CD4-positive, alpha-beta memory T cell (primary cell): ENCODE data around the gene ABCC3. TPM values are rescaled to one million over a fixed set of nuclear protein-coding genes. Genes with fewer than 3 reads are reported as not detected.

Experiments used
- CTCF ChIA-PET: fragments of 350-600 bp; sonication (Branson Sonifier 250); formaldehyde crosslinking; loops from one replicate; lab custom pipeline; 2021; ENCODE audit warnings: inconsistent platforms; ENCODE audit not compliant: partially characterized antibody; lab: Charles Lee
- POLR2A ChIA-PET: fragments of 350-600 bp; sonication (Branson Sonifier 250); formaldehyde crosslinking; loops from one replicate; lab custom pipeline; 2021; ENCODE audit not compliant: partially characterized antibody; lab: Charles Lee
- DNase-seq, 5 donors: peaks; one replicate each; pipeline versions ENCODE4 v3.0.0 to v3.0.0-alpha.2; 2020 to 2022; ENCODE audit warnings: mixed read lengths in 1 of 5
- H3K27ac ChIP-seq: one replicate; pipeline ENCODE4 v1.7.0; 2013; ENCODE audit warnings: low read depth, low read length
- H3K27me3 ChIP-seq: 2 replicates; pipeline ENCODE4 v1.7.0; 2013; ENCODE audit warnings: mild to moderate bottlenecking, low read length, moderate library complexity; ENCODE audit not compliant: insufficient read depth
- H3K36me3 ChIP-seq: 2 replicates; pipeline ENCODE4 v1.7.0; 2013; ENCODE audit warnings: mild to moderate bottlenecking, low read length, moderate library complexity; ENCODE audit not compliant: insufficient read depth
- H3K4me1 ChIP-seq: 2 replicates; pipeline ENCODE4 v1.7.0; 2013; ENCODE audit warnings: mild to moderate bottlenecking, low read length, moderate library complexity; ENCODE audit not compliant: insufficient read depth
- H3K4me3 ChIP-seq, 2 donors: one replicate each; pipeline ENCODE4 v1.7.0; 2013; ENCODE audit warnings: low read length in 2 of 2, mild to moderate bottlenecking in 1 of 2
- H3K9me3 ChIP-seq, 2 donors: one replicate each; pipeline ENCODE4 v1.7.0; 2013; ENCODE audit warnings: low read length in 2 of 2, control low read depth in 1 of 2; ENCODE audit not compliant: control insufficient read depth in 1 of 2
- H3K27ac Mint-ChIP-seq, 7 donors: one replicate each; pipeline ENCODE4 v1.8.0; 2020 to 2021; ENCODE audit warnings: mixed read lengths in 7 of 7, mild to moderate bottlenecking in 6 of 7, inconsistent platforms in 3 of 7, moderate library complexity in 3 of 7
- H3K27me3 Mint-ChIP-seq, 2 donors: one replicate each; pipeline ENCODE4 v1.8.0; 2020 to 2021; ENCODE audit warnings: mixed read lengths in 2 of 2
- H3K36me3 Mint-ChIP-seq, 2 donors: one replicate each; pipeline ENCODE4 v1.8.0; 2020 to 2021; ENCODE audit warnings: mixed read lengths in 2 of 2, inconsistent platforms in 1 of 2, mild to moderate bottlenecking in 1 of 2
- H3K4me1 Mint-ChIP-seq, 4 donors: one replicate each; pipeline ENCODE4 v1.8.0; 2020 to 2021; ENCODE audit warnings: mixed read lengths in 4 of 4, mild to moderate bottlenecking in 1 of 4
- H3K4me3 Mint-ChIP-seq, 8 donors: one replicate each; pipeline ENCODE4 v1.8.0; 2020 to 2021; ENCODE audit warnings: mixed read lengths in 8 of 8, mild to moderate bottlenecking in 7 of 8, moderate library complexity in 6 of 8, inconsistent platforms in 3 of 8
- H3K9me3 Mint-ChIP-seq, 8 donors: one replicate each; pipeline ENCODE4 v1.8.0; 2020 to 2021; ENCODE audit warnings: mixed read lengths in 8 of 8, mild to moderate bottlenecking in 5 of 8, inconsistent platforms in 3 of 8, moderate library complexity in 1 of 8
- intact Hi-C: fragments of 100-400 bp; cut with micrococcal nuclease; formaldehyde crosslinking; loops from one replicate; pipeline ENCODE4 v1.15.1; 2023
- polyA plus RNA-seq, 2 donors: library from polyadenylated mRNA; unstranded; fragments of 300-500 nt; fragmentation: Illumina TruSeq; gene quantifications; one replicate each; pipeline ENCODE4 v1.2.3, GENCODE V29; 2021
- total RNA-seq, 2 experiments: library from RNA; stranded (reverse); gene quantifications; one replicate each; pipeline ENCODE4 v1.2.3, GENCODE V29; 2021

The ABCC3 gene
- total and polyA plus RNA-seq, 4 experiments from 2014 or later, result 0.86 to 1.6 TPM; not detected in 2

GRCh38 chr17:50615828-50616227 is 18.9 kb upstream of the ABCC3 start:
- DNase-seq, result no peak
- no peak overlapping the region for H3K4me3 Mint-ChIP-seq
- no peaks in the 10 kb centered on the region for H3K27me3 ChIP-seq
- H3K36me3 Mint-ChIP-seq, result no peaks in the 10 kb centered on the region
- intact Hi-C loops, result no loop called here
- ChIA-PET POLR2A (no interaction called here), CTCF (no interaction called here)
- no peak overlapping the region for H3K27ac ChIP-seq
- no peaks in the 10 kb centered on the region for H3K36me3 ChIP-seq
- H3K27me3 Mint-ChIP-seq, result peaks cover 3 to 8% of the 10 kb centered on the region in 2 donors
- no peaks in the 10 kb centered on the region for H3K9me3 Mint-ChIP-seq
- H3K4me3 ChIP-seq, result no peak overlapping the region
- no peaks in the 10 kb centered on the region for H3K4me1 ChIP-seq
- H3K9me3 ChIP-seq, result no peaks in the 10 kb centered on the region
- H3K4me1 Mint-ChIP-seq, result peaks cover 4 to 12% (median 5%) of the 10 kb centered on the region in 4 donors
- no peak overlapping the region for H3K27ac Mint-ChIP-seq

- H3K4me3 Mint-ChIP-seq, result no peak overlapping the region
- H3K27me3 Mint-ChIP-seq, result peaks cover 4 to 10% of the 10 kb centered on the region in 2 donors
- no peaks in the 10 kb centered on the region for H3K4me1 ChIP-seq
- CTCF ChIA-PET, result interaction anchor here (2.9 kb wide), 1 partner anchor 9 kb away, joined by 10 read pairs; no protein-coding TSS in a partner anchor
- no peaks in the 10 kb centered on the region for H3K27me3 ChIP-seq
- intact Hi-C loops, result no loop called here
- no peaks in the 10 kb centered on the region for H3K9me3 ChIP-seq
- H3K36me3 Mint-ChIP-seq, result no peaks in the 10 kb centered on the region
- no peak overlapping the region for H3K27ac Mint-ChIP-seq
- no peak overlapping the region for H3K4me3 ChIP-seq
- POLR2A ChIA-PET, result no interaction called here
- no peak for DNase-seq
- no peaks in the 10 kb centered on the region for H3K9me3 Mint-ChIP-seq
- H3K36me3 ChIP-seq, result no peaks in the 10 kb centered on the region
- peaks cover 4 to 12% (median 5%) of the 10 kb centered on the region in 4 donors for H3K4me1 Mint-ChIP-seq
- no peak overlapping the region for H3K27ac ChIP-seq
Measured at GRCh38 chr17:50618300-50618699, 16.4 kb upstream of the ABCC3 start.

- Mint-ChIP-seq H3K4me3 (no peak overlapping the region), H3K36me3 (no peaks in the 10 kb centered on the region), H3K27me3 (peaks cover 6 to 10% of the 10 kb centered on the region in 2 donors), H3K4me1 (peaks cover 3 to 6% (median 5%) of the 10 kb centered on the region in 4 donors), H3K9me3 (no peaks in the 10 kb centered on the region), H3K27ac (no peak overlapping the region)
- no peaks in the 10 kb centered on the region for H3K9me3 ChIP-seq
- no peak overlapping the region for H3K4me3 ChIP-seq
- intact Hi-C loops, result no loop called here
- CTCF ChIA-PET, result interaction anchor here (1.7 to 2.9 kb wide), 2 partner anchors 9 to 12 kb away, joined by 6 to 10 read pairs; no protein-coding TSS in a partner anchor
- DNase-seq, result no peak
- no peaks in the 10 kb centered on the region for H3K27me3 ChIP-seq
- POLR2A ChIA-PET, result no interaction called here
- no peaks in the 10 kb centered on the region for H3K4me1 ChIP-seq
- no peak overlapping the region for H3K27ac ChIP-seq
- H3K36me3 ChIP-seq, result no peaks in the 10 kb centered on the region
Measured at GRCh38 chr17:50618941-50619340, 15.7 kb upstream of the ABCC3 start.

- no peak for DNase-seq
- Mint-ChIP-seq H3K27me3 (peaks cover 6 to 8% of the 10 kb centered on the region in 2 donors), H3K27ac (no peak overlapping the region), H3K4me3 (no peak overlapping the region), H3K4me1 (peaks cover 0 to under 1% (median under 1%) of the 10 kb centered on the region in 4 donors), H3K36me3 (no peaks in the 10 kb centered on the region), H3K9me3 (no peaks in the 10 kb centered on the region)
- intact Hi-C loops, result no loop called here
- H3K27me3 ChIP-seq, result no peaks in the 10 kb centered on the region
- no peaks in the 10 kb centered on the region for H3K9me3 ChIP-seq
- CTCF ChIA-PET, result interaction anchor here (1.7 to 2.9 kb wide), 2 partner anchors 8 to 11 kb away, joined by 6 to 10 read pairs; no protein-coding TSS in a partner anchor
- H3K4me1 ChIP-seq, result no peaks in the 10 kb centered on the region
- no peaks in the 10 kb centered on the region for H3K36me3 ChIP-seq
- no peak overlapping the region for H3K4me3 ChIP-seq
- POLR2A ChIA-PET, result no interaction called here
- H3K27ac ChIP-seq, result no peak overlapping the region
Measured at GRCh38 chr17:50619489-50619888, 15.2 kb upstream of the ABCC3 start.

GRCh38 chr17:50620237-50620636 is 14.4 kb upstream of the ABCC3 start:
- no peaks in the 10 kb centered on the region for H3K9me3 ChIP-seq
- H3K27me3 ChIP-seq, result no peaks in the 10 kb centered on the region
- H3K9me3 Mint-ChIP-seq, result no peaks in the 10 kb centered on the region
- ChIA-PET CTCF (interaction anchor here (1.7 kb wide), 1 partner anchor 10 kb away, joined by 6 read pairs; no protein-coding TSS in a partner anchor), POLR2A (no interaction called here)
- no peak for DNase-seq
- peaks cover 6 to 10% of the 10 kb centered on the region in 2 donors for H3K27me3 Mint-ChIP-seq
- intact Hi-C loops, result no loop called here
- no peak overlapping the region for H3K4me3 ChIP-seq
- H3K36me3 Mint-ChIP-seq, result no peaks in the 10 kb centered on the region
- no peaks in the 10 kb centered on the region for H3K4me1 ChIP-seq
- no peaks in the 10 kb centered on the region for H3K36me3 ChIP-seq
- no peak overlapping the region for H3K27ac ChIP-seq
- H3K27ac Mint-ChIP-seq, result no peak overlapping the region
- no peaks in the 10 kb centered on the region for H3K4me1 Mint-ChIP-seq
- H3K4me3 Mint-ChIP-seq, result no peak overlapping the region

GRCh38 chr17:50620858-50621257 is 13.8 kb upstream of the ABCC3 start:
- Histone ChIP-seq H3K9me3 (no peaks in the 10 kb centered on the region), H3K4me3 (no peak overlapping the region), H3K4me1 (no peaks in the 10 kb centered on the region), H3K36me3 (no peaks in the 10 kb centered on the region), H3K27me3 (no peaks in the 10 kb centered on the region), H3K27ac (no peak overlapping the region)
- H3K36me3 Mint-ChIP-seq, result no peaks in the 10 kb centered on the region
- H3K27ac Mint-ChIP-seq, result no peak overlapping the region
- intact Hi-C loops, result no loop called here
- H3K9me3 Mint-ChIP-seq, result no peaks in the 10 kb centered on the region
- ChIA-PET POLR2A (no interaction called here), CTCF (interaction anchor here (1.7 kb wide), 1 partner anchor 10 kb away, joined by 6 read pairs; no protein-coding TSS in a partner anchor)
- no peak for DNase-seq
- H3K27me3 Mint-ChIP-seq, result peaks cover 10 to 14% of the 10 kb centered on the region in 2 donors
- no peak overlapping the region for H3K4me3 Mint-ChIP-seq
- H3K4me1 Mint-ChIP-seq, result no peaks in the 10 kb centered on the region

- Mint-ChIP-seq H3K9me3 (no peaks in the 10 kb centered on the region), H3K27me3 (peaks cover 10 to 19% of the 10 kb centered on the region in 2 donors), H3K4me1 (no peaks in the 10 kb centered on the region), H3K27ac (no peak overlapping the region), H3K36me3 (no peaks in the 10 kb centered on the region), H3K4me3 (no peak overlapping the region)
- Histone ChIP-seq H3K4me1 (no peaks in the 10 kb centered on the region), H3K36me3 (no peaks in the 10 kb centered on the region), H3K27ac (no peak overlapping the region), H3K9me3 (no peaks in the 10 kb centered on the region), H3K27me3 (no peaks in the 10 kb centered on the region), H3K4me3 (no peak overlapping the region)
- DNase-seq, result no peak
- POLR2A ChIA-PET, result no interaction called here
- CTCF ChIA-PET, result no interaction called here
- intact Hi-C loops, result no loop called here
Measured at GRCh38 chr17:50621574-50622031, 13.1 kb upstream of the ABCC3 start.
